PC-3 (cell line): Measurements from ENCODE around the gene PSG7. TPM values are rescaled to one million over a fixed set of nuclear protein-coding genes. Genes with fewer than 3 reads are reported as not detected.
"Not testable (repeated sequence)": the region's sequence is repeated elsewhere in the genome, so short reads cannot be mapped to it uniquely, and the experiment has no call there.

Source experiments
- ATAC-seq: fragments of 200-7000 bp; cut with Tn5 transposase; 2 replicates; pipeline ENCODE4 v1.9.1; 2020; ENCODE audit warnings: mild to moderate bottlenecking, moderate library complexity
- BruUV-seq: library from RNA; stranded (reverse); fragments of 400-500 nt; replicated peaks from 2 replicates; lab custom pipeline; 2021; lab: Mats Ljungman, UMichigan
- CTCF ChIA-PET: fragments of 300-600 bp; sonication (Branson Sonifier 250); formaldehyde crosslinking; loops from one replicate; lab custom pipeline; 2022; ENCODE audit warnings: antibody characterized with exemption; lab: Charles Lee
- POLR2A ChIA-PET: fragments of 300-600 bp; sonication (Branson Sonifier 250); formaldehyde crosslinking; loops from one replicate; lab custom pipeline; 2022; ENCODE audit warnings: antibody characterized with exemption; ENCODE audit not compliant: unreplicated experiment; lab: Charles Lee
- DNase-seq: peaks from one replicate; pipeline ENCODE4 v3.0.0-alpha.2; 2015
- H2AFZ ChIP-seq: fragments of 300-600 bp; sonication (generic); 2 replicates; pipeline ENCODE4 v1.6.0; 2016; ENCODE audit warnings: antibody characterized with exemption, low read length
- H3F3A ChIP-seq: fragments of 300-600 bp; sonication (generic); one replicate; pipeline ENCODE4 v1.6.0; 2017; ENCODE audit warnings: antibody characterized with exemption, low read length, control low read depth, mild to moderate bottlenecking; ENCODE audit not compliant: unreplicated experiment
- H3K27ac ChIP-seq: fragments of 300-600 bp; sonication (generic); 2 replicates; pipeline ENCODE4 v1.5.1; 2016; ENCODE audit warnings: mild to moderate bottlenecking, low read length
- H3K27me3 ChIP-seq: fragments of 300-600 bp; sonication (generic); 2 replicates; pipeline ENCODE4 v1.6.1; 2016; ENCODE audit warnings: low read length, mixed read lengths
- H3K36me3 ChIP-seq: fragments of 300-600 bp; sonication (generic); 2 replicates; pipeline ENCODE4 v1.6.1; 2016; ENCODE audit warnings: low read depth, mixed run types, low read length, mixed read lengths
- H3K4me1 ChIP-seq: fragments of 300-600 bp; sonication (generic); 2 replicates; pipeline ENCODE4 v1.5.1; 2016; ENCODE audit warnings: low read length; ENCODE audit not compliant: insufficient read depth
- H3K4me2 ChIP-seq: fragments of 300-600 bp; sonication (generic); 2 replicates; pipeline ENCODE4 v1.6.0; 2016; ENCODE audit warnings: low read length
- H3K4me3 ChIP-seq: fragments of 300-600 bp; sonication (generic); 2 replicates; pipeline ENCODE4 v1.5.1; 2016; ENCODE audit warnings: mild to moderate bottlenecking, low read length, mixed read lengths
- H3K79me2 ChIP-seq: fragments of 300-600 bp; sonication (generic); 2 replicates; pipeline ENCODE4 v1.6.1; 2017; ENCODE audit warnings: low read length, mixed read lengths
- H3K9ac ChIP-seq: fragments of 300-600 bp; sonication (generic); 2 replicates; pipeline ENCODE4 v1.6.0; 2016; ENCODE audit warnings: mild to moderate bottlenecking, low read length
- H3K9me2 ChIP-seq: fragments of 300-600 bp; sonication (generic); replicated peaks from 2 replicates; pipeline ENCODE4 v1.6.1; 2016; ENCODE audit warnings: mixed run types, low read length, mixed read lengths
- H3K9me3 ChIP-seq: fragments of 300-600 bp; sonication (generic); 2 replicates; pipeline ENCODE4 v1.6.1; 2016; ENCODE audit warnings: low read length, mixed read lengths
- H4K20me1 ChIP-seq: fragments of 300-600 bp; sonication (generic); 2 replicates; pipeline ENCODE4 v1.6.1; 2016; ENCODE audit warnings: low read length, mixed read lengths
- CTCF ChIP-seq: fragments of 300-600 bp; sonication (generic); conservative IDR thresholded peaks from 2 replicates; pipeline ENCODE4 v1.5.1; 2017; ENCODE audit warnings: antibody characterized with exemption, low read depth, mild to moderate bottlenecking, low read length
- EZH2 ChIP-seq: fragments of 300-600 bp; sonication (generic); IDR thresholded peaks from one replicate; pipeline ENCODE4 v1.6.1; 2017; ENCODE audit warnings: antibody characterized with exemption, mild to moderate bottlenecking, low read length; ENCODE audit not compliant: unreplicated experiment
- EZH2phosphoT487 ChIP-seq: fragments of 300-600 bp; sonication (generic); IDR thresholded peaks from 2 replicates; pipeline ENCODE4 v1.6.1; 2018; ENCODE audit warnings: mild to moderate bottlenecking, antibody characterized with exemption, low read length, borderline replicate concordance
- intact Hi-C: fragments of 100-400 bp; cut with micrococcal nuclease; formaldehyde crosslinking; loops from 2 replicates; pipeline ENCODE4 v1.9.0; 2023
- total RNA-seq: library from RNA; depleted of rRNA; stranded (reverse); fragments of >200 nt; gene quantifications from 2 replicates; pipeline ENCODE4 v1.2.3, GENCODE V29; 2014

The PSG7 gene
- total RNA-seq, 1 experiment from 2014 or later, result not detected

- DNase-seq, H3K9me2 ChIP-seq, ATAC-seq, H3K4me2 ChIP-seq, H3K79me2 ChIP-seq, H3K4me3 ChIP-seq, H3K36me3 ChIP-seq, POLR2A ChIA-PET, H3F3A ChIP-seq, H3K9ac ChIP-seq, H3K27ac ChIP-seq, H2AFZ ChIP-seq, BruUV-seq, H4K20me1 ChIP-seq, intact Hi-C loops, H3K9me3 ChIP-seq, H3K27me3 ChIP-seq, CTCF ChIA-PET: not testable (repeated sequence)
- H3K4me1 ChIP-seq, result peaks cover 14% of the 10 kb centered on the region; the same call in 1 of the 2 replicates
- TF ChIP-seq CTCF, result 0 out of 2 replicates have a peak, but pooled peaks have one; percentile 25
Observed at GRCh38 chr19:42881279-42881678, 55.7 kb downstream of the PSG7 start.

GRCh38 chr19:42880621-42881020, 56.4 kb downstream of the PSG7 start:
- H3K36me3 ChIP-seq, H3F3A ChIP-seq, H4K20me1 ChIP-seq, H3K9me3 ChIP-seq, BruUV-seq, H3K9ac ChIP-seq, H3K4me2 ChIP-seq, POLR2A ChIA-PET, intact Hi-C loops, ATAC-seq, H3K9me2 ChIP-seq, CTCF ChIA-PET, H3K4me3 ChIP-seq, H3K27me3 ChIP-seq, H3K79me2 ChIP-seq, DNase-seq, H3K27ac ChIP-seq, H2AFZ ChIP-seq: not testable (repeated sequence)
- peaks cover 20% of the 10 kb centered on the region; the same call in 1 of the 2 replicates for H3K4me1 ChIP-seq

GRCh38 chr19:42879613-42880012, 57.4 kb downstream of the PSG7 start, which contains the start of gene PSG1:
Gene PSG1, minus strand, starts transcription at chr19:42879713. Its CDS starts 132 bp downstream, at chr19:42879581.
- TF ChIP-seq EZH2 (no peak), CTCF (no peak), EZH2phosphoT487 (no peak)
- intact Hi-C loops, result no loop called here
- no peak for ATAC-seq
- Histone ChIP-seq H3K27ac (no peak within 1 kb of the TSS), H2AFZ (no peak within 1 kb of the TSS), H3F3A (no peaks in the 10 kb centered on the region), H4K20me1 (no peaks in the 10 kb centered on the region), H3K27me3 (no peaks in the 10 kb centered on the region), H3K4me1 (peaks cover 27% of the 10 kb centered on the region), H3K9me3 (no peaks in the 10 kb centered on the region), H3K4me3 (no peak within 1 kb of the TSS), H3K4me2 (no peak within 1 kb of the TSS), H3K9me2 (no peaks in the 10 kb centered on the region), H3K36me3 (no peaks in the 10 kb centered on the region), H3K79me2 (no peaks in the 10 kb centered on the region), H3K9ac (no peak within 1 kb of the TSS)
- POLR2A ChIA-PET, result no interaction called here
- no TSS peak for BruUV-seq
- CTCF ChIA-PET, result no interaction called here
- no peak for DNase-seq

GRCh38 chr19:42876596-42876995, 60.4 kb downstream of the PSG7 start:
- Histone ChIP-seq H3K27ac (peak overlapping the region; percentile 85; the same call in 1 of the 2 replicates), H3K4me1 (peaks cover 20% of the 10 kb centered on the region)
- H3K9me2 ChIP-seq, intact Hi-C loops, H3K36me3 ChIP-seq, H2AFZ ChIP-seq, H3K27me3 ChIP-seq, H4K20me1 ChIP-seq, POLR2A ChIA-PET, H3K4me2 ChIP-seq, H3K4me3 ChIP-seq, H3F3A ChIP-seq, H3K9ac ChIP-seq, ATAC-seq, H3K9me3 ChIP-seq, DNase-seq, BruUV-seq, CTCF ChIA-PET, H3K79me2 ChIP-seq: not testable (repeated sequence)

GRCh38 chr19:42875881-42876280, 61.1 kb downstream of the PSG7 start:
- CTCF ChIA-PET, intact Hi-C loops, H3K4me2 ChIP-seq: not testable (repeated sequence)

More at GRCh38 chr19:42875881-42876280, 61.1 kb downstream of the PSG7 start:
- H3K9ac ChIP-seq, H3K9me2 ChIP-seq, DNase-seq, BruUV-seq, POLR2A ChIA-PET, H3F3A ChIP-seq, H3K36me3 ChIP-seq, H4K20me1 ChIP-seq, ATAC-seq, H3K4me3 ChIP-seq, H2AFZ ChIP-seq, H3K9me3 ChIP-seq, H3K27me3 ChIP-seq, H3K79me2 ChIP-seq: not testable (repeated sequence)
- peak overlapping the region; percentile 85 for H3K27ac ChIP-seq
- H3K4me1 ChIP-seq, result peaks cover 20% of the 10 kb centered on the region
